Tibial nerve (tissue), 4 donors: ENCODE results near the gene EDAR. TPM values are rescaled to one million over a fixed set of nuclear protein-coding genes. Genes with fewer than 3 reads are reported as not detected.

Source experiments
- DNase-seq, 2 donors: peaks; one replicate each; pipeline ENCODE4 v3.0.0-alpha.2; 2019; ENCODE audit warnings: low spot score in 2 of 2
- H3K27ac ChIP-seq, 4 donors: fragments of 200-600 bp; sonication (generic) in 3 of 4; one replicate each; pipeline ENCODE4 v1.5.1; 2017 to 2019; ENCODE audit warnings: mild to moderate bottlenecking in 1 of 4
- H3K27me3 ChIP-seq, 2 donors: fragments of 200-600 bp; sonication (generic) in 1 of 2; one replicate each; pipeline versions ENCODE4 v1.5.1 to v1.6.0; 2017 to 2019
- H3K36me3 ChIP-seq, 3 donors: fragments of 200-600 bp; sonication (generic); one replicate each; pipeline ENCODE4 v1.5.1; 2018 to 2019
- H3K4me1 ChIP-seq, 4 donors: fragments of 200-600 bp; sonication (generic) in 3 of 4; one replicate each; pipeline ENCODE4 v1.5.1; 2017 to 2019
- H3K4me3 ChIP-seq, 4 donors: fragments of 200-600 bp; sonication (generic) in 3 of 4; one replicate each; pipeline ENCODE4 v1.5.1; 2017 to 2019; ENCODE audit warnings: mild to moderate bottlenecking in 1 of 4, moderate library complexity in 1 of 4
- H3K9me3 ChIP-seq, 4 donors: fragments of 200-600 bp; sonication (generic) in 3 of 4; one replicate each; pipeline ENCODE4 v1.5.1; 2017 to 2019
- EP300 ChIP-seq, 2 donors: sonication (generic); formaldehyde crosslinking; IDR thresholded peaks; one replicate each; pipeline ENCODE4 v1.6.1; 2017; ENCODE audit warnings: antibody characterized with exemption in 2 of 2, mild to moderate bottlenecking in 1 of 2
- POLR2A ChIP-seq, 2 donors: fragments of 450-650 bp; IDR thresholded peaks; one replicate each; pipeline ENCODE4 v1.6.1; 2017; ENCODE audit warnings: antibody characterized with exemption in 2 of 2, mild to moderate bottlenecking in 2 of 2, moderate library complexity in 2 of 2
- WGBS, 2 donors: methylation state at CpG; one replicate each; pipeline ENCODE4 v1.1.5; 2018; 5-methylcytosine and 5-hydroxymethylcytosine counted together
- total RNA-seq, 4 donors: library from RNA; depleted of rRNA; stranded (reverse); fragments of >200 nt; gene quantifications; one replicate each; pipeline ENCODE4 v1.1.0, GENCODE V29; 2016
- TF ChIP-seq, protein P1 (sequence below), 5 experiments: fragments of 200-600 bp in 3 of 5; fragments of 450-650 bp in 2 of 5; sonication (generic) in 3 of 5; IDR thresholded peaks; one replicate each; pipeline ENCODE4 v1.5.1; 2016 to 2019; ENCODE audit warnings: antibody characterized with exemption in 5 of 5, mild to moderate bottlenecking in 3 of 5, moderate library complexity in 2 of 5

The EDAR gene
- total RNA-seq, 4 donors from 2014 or later, result under 0.01 TPM; not detected in 3

DNA sequence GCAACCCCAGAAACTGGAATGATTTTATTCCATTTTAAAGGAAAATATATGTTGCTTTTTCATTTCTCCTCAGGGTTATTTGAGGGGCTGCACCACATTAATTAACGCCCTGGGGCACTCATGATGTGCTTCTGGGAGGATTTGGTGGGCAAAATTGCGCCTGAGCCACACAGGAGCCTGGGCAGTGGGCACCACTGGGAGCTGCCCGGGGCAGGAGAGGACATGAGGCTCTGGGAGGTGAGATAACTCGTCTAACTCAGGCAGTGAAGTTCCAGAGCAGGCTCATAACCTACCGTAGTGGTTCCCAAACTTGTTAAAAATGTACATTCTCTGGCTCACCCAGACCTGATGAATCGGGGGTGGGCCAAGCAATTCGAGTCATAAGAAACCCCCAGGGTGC, 68.3 kb downstream of the EDAR start:
- no peaks in the 10 kb centered on the region for H3K4me1 ChIP-seq
- no peaks in the 10 kb centered on the region for H3K36me3 ChIP-seq
- H3K9me3 ChIP-seq, result no peaks in the 10 kb centered on the region
- TF ChIP-seq, protein P1, sequence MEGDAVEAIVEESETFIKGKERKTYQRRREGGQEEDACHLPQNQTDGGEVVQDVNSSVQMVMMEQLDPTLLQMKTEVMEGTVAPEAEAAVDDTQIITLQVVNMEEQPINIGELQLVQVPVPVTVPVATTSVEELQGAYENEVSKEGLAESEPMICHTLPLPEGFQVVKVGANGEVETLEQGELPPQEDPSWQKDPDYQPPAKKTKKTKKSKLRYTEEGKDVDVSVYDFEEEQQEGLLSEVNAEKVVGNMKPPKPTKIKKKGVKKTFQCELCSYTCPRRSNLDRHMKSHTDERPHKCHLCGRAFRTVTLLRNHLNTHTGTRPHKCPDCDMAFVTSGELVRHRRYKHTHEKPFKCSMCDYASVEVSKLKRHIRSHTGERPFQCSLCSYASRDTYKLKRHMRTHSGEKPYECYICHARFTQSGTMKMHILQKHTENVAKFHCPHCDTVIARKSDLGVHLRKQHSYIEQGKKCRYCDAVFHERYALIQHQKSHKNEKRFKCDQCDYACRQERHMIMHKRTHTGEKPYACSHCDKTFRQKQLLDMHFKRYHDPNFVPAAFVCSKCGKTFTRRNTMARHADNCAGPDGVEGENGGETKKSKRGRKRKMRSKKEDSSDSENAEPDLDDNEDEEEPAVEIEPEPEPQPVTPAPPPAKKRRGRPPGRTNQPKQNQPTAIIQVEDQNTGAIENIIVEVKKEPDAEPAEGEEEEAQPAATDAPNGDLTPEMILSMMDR (IDR thresholded peaks at IDR 0.05), result no peak
- TF ChIP-seq EP300 (IDR thresholded peaks at IDR 0.05), result no peak
- no peak for TF ChIP-seq POLR2A (IDR thresholded peaks at IDR 0.05)
- DNase-seq, result no peak
- no peak overlapping the region for H3K4me3 ChIP-seq
- H3K27me3 ChIP-seq, result no peaks in the 10 kb centered on the region
- no peak overlapping the region for H3K27ac ChIP-seq
- WGBS, 2 donors, result 67 to 70% methylated on average over 4 to 7 of the region's 7 CpGs

DNA sequence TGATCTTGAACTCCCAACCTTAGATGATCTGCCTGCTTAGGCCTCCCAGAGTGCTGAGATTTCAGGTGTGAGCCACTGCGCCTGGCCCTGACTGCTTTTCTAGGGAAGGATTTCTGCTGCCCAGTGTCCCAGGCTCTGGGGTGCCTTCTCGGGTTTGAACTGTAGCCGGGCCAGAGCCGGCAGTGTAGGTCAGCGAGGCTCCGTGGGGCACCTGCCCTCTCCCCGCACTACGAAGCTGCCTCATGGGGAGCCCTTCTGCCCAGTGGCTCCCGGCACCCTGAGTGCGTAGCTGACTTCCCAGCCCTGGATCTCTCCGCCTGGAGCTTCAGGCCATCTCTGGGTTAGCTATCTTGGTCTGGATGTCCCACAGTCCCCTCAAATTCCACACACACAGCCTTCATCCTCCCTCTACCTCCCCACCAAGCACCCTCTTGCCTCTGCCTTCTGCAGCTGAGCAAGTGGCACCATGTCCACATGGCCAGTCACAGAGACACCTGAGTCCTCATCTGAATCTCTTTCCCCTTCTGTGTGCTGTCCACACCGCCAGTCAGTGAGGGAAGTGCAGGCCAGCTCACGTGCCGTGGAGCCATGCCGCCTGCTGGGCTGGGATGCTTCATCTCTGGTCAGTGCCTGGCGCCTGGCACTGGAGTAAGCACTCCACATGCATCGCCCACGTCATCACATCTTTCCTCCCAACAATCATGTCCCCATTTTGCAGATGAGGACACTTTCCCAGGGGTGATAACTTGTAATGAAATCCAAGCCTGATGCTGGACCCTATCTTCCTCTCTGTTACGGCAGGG, 69.2 kb downstream of the EDAR start:
- TF ChIP-seq POLR2A (IDR thresholded peaks at IDR 0.05) (no peak), EP300 (IDR thresholded peaks at IDR 0.05) (no peak)
- TF ChIP-seq, protein P1 (IDR thresholded peaks at IDR 0.05), result no peak
- 84 to 90% methylated on average over 16 to 19 of the region's 19 CpGs for WGBS, 2 donors

DNA sequence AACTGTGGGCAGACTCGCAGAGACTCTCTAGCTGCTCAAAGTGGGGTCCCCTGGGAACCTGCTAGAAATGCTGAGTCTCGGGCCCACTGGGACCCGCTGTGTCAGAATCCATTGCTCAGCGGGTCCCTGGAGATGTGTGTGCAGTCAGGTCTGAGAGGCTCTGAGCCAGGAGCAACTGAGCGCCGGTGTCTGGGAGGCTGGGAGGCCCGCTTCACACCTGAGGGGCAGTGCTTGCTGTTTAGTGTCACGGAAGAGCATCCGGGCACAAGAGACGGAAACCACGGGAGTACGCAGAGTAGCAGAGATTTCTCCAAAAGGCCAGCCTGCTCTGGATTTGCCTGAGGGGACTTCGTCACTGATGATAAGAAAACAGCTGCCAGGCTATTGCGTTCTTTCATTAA, 70.1 kb downstream of the EDAR start:
- 95% methylated on average over 13 to 14 of the region's 14 CpGs for WGBS, 2 donors
- Histone ChIP-seq H3K27ac (no peak overlapping the region), H3K4me1 (no peaks in the 10 kb centered on the region), H3K9me3 (no peaks in the 10 kb centered on the region), H3K36me3 (no peaks in the 10 kb centered on the region), H3K27me3 (no peaks in the 10 kb centered on the region), H3K4me3 (no peak overlapping the region)
- TF ChIP-seq, protein P1 (IDR thresholded peaks at IDR 0.05), result no peak
- TF ChIP-seq EP300 (IDR thresholded peaks at IDR 0.05), result no peak
- no peak for TF ChIP-seq POLR2A (IDR thresholded peaks at IDR 0.05)
- no peak for DNase-seq

More for the DNA sequence above, 69.2 kb downstream of the EDAR start:
- Histone ChIP-seq H3K4me3 (no peak overlapping the region), H3K27ac (no peak overlapping the region), H3K36me3 (no peaks in the 10 kb centered on the region), H3K9me3 (no peaks in the 10 kb centered on the region), H3K4me1 (no peaks in the 10 kb centered on the region), H3K27me3 (no peaks in the 10 kb centered on the region)
- DNase-seq, result no peak

DNA sequence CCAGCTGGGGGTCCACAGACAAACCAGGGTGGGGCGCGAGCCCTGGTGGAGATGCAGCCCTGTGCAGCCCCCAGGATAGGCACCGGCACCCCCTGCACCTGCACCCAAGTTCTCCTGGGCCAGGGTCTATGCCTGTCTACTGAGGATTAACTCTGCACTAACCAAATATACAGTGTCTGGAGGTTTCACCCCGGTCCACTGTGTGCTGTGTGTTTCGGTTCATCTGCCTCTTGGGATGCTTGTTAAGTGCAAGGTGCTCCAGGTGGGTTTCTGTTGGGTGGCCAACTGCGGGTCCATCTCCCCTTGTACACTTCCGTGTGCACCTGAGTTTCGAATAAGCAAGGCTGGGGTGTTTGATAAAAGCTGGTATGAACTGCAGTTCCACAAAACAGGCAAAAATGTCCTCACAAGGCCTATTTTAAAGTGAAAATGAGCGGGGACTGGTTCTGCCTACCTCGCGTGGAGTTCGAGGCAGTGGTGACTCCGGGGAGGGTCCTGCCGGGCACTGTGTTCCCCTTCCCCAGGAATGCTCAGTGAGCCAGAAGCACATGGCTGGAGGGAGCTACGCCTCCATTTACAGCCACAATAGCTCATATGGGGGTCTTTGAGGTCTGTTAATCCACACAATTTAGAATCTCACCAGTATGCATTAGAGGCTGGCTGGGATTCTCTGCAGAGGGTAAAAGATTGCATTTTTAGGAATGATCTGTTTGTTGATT, 70.7 kb downstream of the EDAR start:
- no peak for DNase-seq
- Histone ChIP-seq H3K4me3 (no peak overlapping the region), H3K27ac (no peak overlapping the region), H3K36me3 (no peaks in the 10 kb centered on the region), H3K9me3 (no peaks in the 10 kb centered on the region), H3K27me3 (no peaks in the 10 kb centered on the region), H3K4me1 (no peaks in the 10 kb centered on the region)
- WGBS, 2 donors, result 89% methylated on average over 14 of the region's 15 CpGs
- no peak for TF ChIP-seq EP300 (IDR thresholded peaks at IDR 0.05)
- no peak for TF ChIP-seq POLR2A (IDR thresholded peaks at IDR 0.05)
- TF ChIP-seq, protein P1 (IDR thresholded peaks at IDR 0.05), result no peak

DNA sequence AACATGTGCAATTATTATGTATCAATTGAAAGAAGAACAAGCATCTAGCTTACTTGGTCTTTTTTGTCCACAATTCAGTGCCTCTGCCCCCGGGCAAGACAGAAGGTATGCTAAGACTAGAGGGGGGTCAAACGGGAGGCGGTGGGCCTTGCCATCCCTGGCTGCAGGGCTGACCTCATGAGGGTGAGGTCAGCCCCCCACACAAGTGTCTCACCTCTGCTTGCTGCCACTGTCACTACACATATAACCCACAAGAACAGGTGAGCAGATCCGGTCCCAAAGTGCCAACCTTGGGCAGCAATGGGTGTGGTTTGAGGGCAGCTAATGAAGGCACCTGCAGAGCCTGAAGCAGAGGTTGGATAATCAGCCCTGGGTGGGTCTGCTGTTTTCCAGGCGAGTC, 71.5 kb downstream of the EDAR start:
- no peaks in the 10 kb centered on the region for H3K9me3 ChIP-seq
- no peak for DNase-seq
- H3K4me3 ChIP-seq, result no peak overlapping the region
- no peaks in the 10 kb centered on the region for H3K36me3 ChIP-seq
- H3K4me1 ChIP-seq, result no peaks in the 10 kb centered on the region
- TF ChIP-seq, protein P1 (IDR thresholded peaks at IDR 0.05), result no peak
- TF ChIP-seq POLR2A (IDR thresholded peaks at IDR 0.05), result no peak
- TF ChIP-seq EP300 (IDR thresholded peaks at IDR 0.05), result no peak
- WGBS, 2 donors, result 70 to 76% methylated on average over 5 of the region's 5 CpGs
- no peaks in the 10 kb centered on the region for H3K27me3 ChIP-seq
- no peak overlapping the region for H3K27ac ChIP-seq
